Tibial artery (tissue), 4 donors: ENCODE results near the gene RASGRP2.
A peak's percentile ranks its signal among the peaks of the same experiment; 100 is the strongest.

ENCODE experiments used
- DNase-seq, 2 donors: peaks; one replicate each; pipeline ENCODE4 v3.0.0-alpha.2; 2019
- H3K27ac ChIP-seq, 2 donors: fragments of 200-600 bp; sonication (generic) in 1 of 2; 1 replicate in 1 of 2; 2 replicates in 1 of 2; pipeline ENCODE4 v1.5.1; 2018 to 2019; ENCODE audit warnings: mild to moderate bottlenecking in 1 of 2
- H3K27me3 ChIP-seq, 2 donors: fragments of 200-600 bp; sonication (generic) in 1 of 2; one replicate each; pipeline versions ENCODE4 v1.5.1 to v1.6.0; 2016 to 2019
- H3K36me3 ChIP-seq, 3 donors: fragments of 200-600 bp; sonication (generic) in 2 of 3; one replicate each; pipeline ENCODE4 v1.5.1; 2016 to 2019; ENCODE audit warnings: mild to moderate bottlenecking in 2 of 3
- H3K4me1 ChIP-seq, 4 donors: fragments of 200-600 bp; sonication (generic) in 2 of 4; 1 replicate in 3 of 4; 2 replicates in 1 of 4; pipeline ENCODE4 v1.5.1; 2016 to 2019
- H3K4me3 ChIP-seq, 2 donors: fragments of 200-600 bp; sonication (generic) in 1 of 2; 1 replicate in 1 of 2; 2 replicates in 1 of 2; pipeline ENCODE4 v1.5.1; 2018 to 2019; ENCODE audit warnings: mild to moderate bottlenecking in 2 of 2
- H3K9me3 ChIP-seq, 3 donors: fragments of 200-600 bp; sonication (generic) in 1 of 3; one replicate each; pipeline ENCODE4 v1.5.1; 2016 to 2019
- CTCF ChIP-seq, 2 experiments: fragments of 200-600 bp in 1 of 2; fragments of 450-650 bp in 1 of 2; IDR thresholded peaks; one replicate each; pipeline ENCODE4 v1.5.1; 2017 to 2019; ENCODE audit warnings: antibody characterized with exemption in 2 of 2, mild to moderate bottlenecking in 1 of 2, moderate library complexity in 1 of 2
- intact Hi-C: fragments of 100-400 bp; cut with DNase I; formaldehyde crosslinking; loops from one replicate; pipeline ENCODE4 v1.15.0; 2023; ENCODE audit warnings: low total_unique reads

The RASGRP2 gene

GRCh38 chr11:64758330-64759079 is 14.6 kb upstream of the RASGRP2 start:
- H3K9me3 ChIP-seq: no peaks in the 10 kb centered on the region
- H3K27ac ChIP-seq: peak overlapping the region; percentile 86 to 93
- H3K4me3 ChIP-seq: peak overlapping the region; percentile 52 to 57
- peaks cover 8 to 53% (median 45%) of the 10 kb centered on the region in 4 donors for H3K4me1 ChIP-seq
- intact Hi-C loops: no loop called here
- DNase-seq: peak in 1 of 2 donors; percentile 16
- peaks cover 0 to 34% (median 4%) of the 10 kb centered on the region in 3 donors for H3K36me3 ChIP-seq
- TF ChIP-seq CTCF (IDR thresholded peaks at IDR 0.05): no peak
- no peaks in the 10 kb centered on the region for H3K27me3 ChIP-seq

- DNase-seq: peak; percentile 20 to 61
- Histone ChIP-seq H3K4me1 (peaks cover 8 to 45% (median 37%) of the 10 kb centered on the region in 4 donors), H3K27ac (peak overlapping the region in 1 of 2 donors; percentile 93), H3K4me3 (no peak overlapping the region), H3K27me3 (no peaks in the 10 kb centered on the region), H3K9me3 (no peaks in the 10 kb centered on the region), H3K36me3 (peaks cover 3 to 34% (median 4%) of the 10 kb centered on the region in 3 donors)
- intact Hi-C loops: no loop called here
- TF ChIP-seq CTCF (IDR thresholded peaks at IDR 0.05): no peak
These were observed 13.8 kb upstream of the RASGRP2 start for GRCh38 chr11:64757549-64758329.

GRCh38 chr11:64755681-64756361 is 11.9 kb upstream of the RASGRP2 start:
- peaks cover 8 to 26% (median 23%) of the 10 kb centered on the region in 4 donors for H3K4me1 ChIP-seq
- no peak for TF ChIP-seq CTCF (IDR thresholded peaks at IDR 0.05)
- no peak overlapping the region for H3K4me3 ChIP-seq
- DNase-seq: peak; percentile 7 to 62
- no peaks in the 10 kb centered on the region for H3K9me3 ChIP-seq
- no peaks in the 10 kb centered on the region for H3K27me3 ChIP-seq
- H3K36me3 ChIP-seq: peaks cover 13 to 49% (median 20%) of the 10 kb centered on the region in 3 donors
- no peak overlapping the region for H3K27ac ChIP-seq
- intact Hi-C loops: no loop called here

GRCh38 chr11:64754919-64755662 is 11.1 kb upstream of the RASGRP2 start:
- peaks cover 4 to 19% (median 16%) of the 10 kb centered on the region in 4 donors for H3K4me1 ChIP-seq
- H3K9me3 ChIP-seq: no peaks in the 10 kb centered on the region
- no peak overlapping the region for H3K27ac ChIP-seq
- no peak overlapping the region for H3K4me3 ChIP-seq
- TF ChIP-seq CTCF (IDR thresholded peaks at IDR 0.05): no peak
- intact Hi-C loops: no loop called here
- peak; percentile 13 to 61 for DNase-seq
- peaks cover 17 to 56% (median 27%) of the 10 kb centered on the region in 3 donors for H3K36me3 ChIP-seq
- no peaks in the 10 kb centered on the region for H3K27me3 ChIP-seq
